Pons (tissue), 1 donor: Measurements from ENCODE around the gene SORCS2.

Experiments
- DNase-seq: peaks from one replicate; pipeline ENCODE4 v3.0.0-alpha.2; 2016; ENCODE audit warnings: low spot score

SORCS2 gene

DNA sequence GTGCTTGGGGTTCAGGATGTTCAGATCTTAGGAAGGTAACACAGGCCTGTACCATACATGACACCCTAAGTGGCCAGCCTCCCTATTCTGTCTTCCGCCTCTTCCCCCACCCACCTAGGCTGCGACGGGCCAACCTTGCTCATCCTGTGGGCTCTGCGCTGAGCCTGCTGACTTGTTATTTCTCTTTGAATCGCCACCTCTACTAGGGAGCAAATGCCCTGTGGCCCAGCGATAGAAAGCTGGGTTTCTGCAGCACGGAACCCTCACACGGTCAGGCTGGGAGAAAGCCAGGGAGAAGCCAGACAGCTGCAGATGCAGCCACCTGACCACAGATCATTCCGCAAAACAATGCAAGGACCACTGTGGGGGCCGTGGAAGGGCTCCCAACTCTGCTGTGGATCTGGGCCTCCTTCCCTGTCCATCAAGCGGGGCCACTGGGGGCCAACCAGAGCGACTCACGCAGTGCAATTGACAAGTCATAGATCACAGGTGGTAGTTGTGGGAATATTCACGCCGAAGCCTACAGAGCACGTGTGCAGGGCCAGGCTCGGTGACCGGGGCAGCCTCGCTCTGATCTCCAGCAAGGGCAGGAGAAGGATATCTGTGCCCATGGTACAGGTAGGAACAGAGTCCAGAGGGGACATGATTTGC is 519.8 kb downstream of the SORCS2 start:
- no peak for DNase-seq

- DNase-seq, result no peak
Observed at GRCh38 chr4:7713757-7714156, 521.4 kb downstream of the SORCS2 start.

- DNase-seq, result no peak
Observed at GRCh38 chr4:7714176-7714575, 521.8 kb downstream of the SORCS2 start.

DNA sequence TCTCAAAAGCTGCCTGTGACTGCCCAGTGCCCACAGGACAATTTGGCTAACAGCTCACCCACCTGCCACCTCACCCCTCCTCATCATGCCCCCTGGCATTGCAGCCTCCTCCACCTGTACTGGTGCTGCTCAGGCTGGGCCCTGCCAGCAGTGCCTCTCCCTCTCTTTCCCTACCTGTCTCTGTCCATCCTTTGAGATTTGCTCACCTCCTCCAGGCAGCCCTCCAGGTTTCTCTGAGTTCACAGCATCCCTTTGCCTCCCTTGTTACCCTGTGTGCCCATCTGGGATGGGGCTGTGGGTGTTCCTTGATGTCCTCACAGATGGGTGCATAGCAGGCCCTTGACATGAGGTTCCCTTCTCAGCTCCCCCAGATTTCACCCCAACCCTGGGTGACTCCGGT is 522.4 kb downstream of the SORCS2 start:
- no peak for DNase-seq

- no peak for DNase-seq
Observed at GRCh38 chr4:7715271-7716009, 523.1 kb downstream of the SORCS2 start.

- DNase-seq, result no peak
Observed at GRCh38 chr4:7716010-7716721, 523.8 kb downstream of the SORCS2 start.

GRCh38 chr4:7717161-7717560 is 524.8 kb downstream of the SORCS2 start:
- DNase-seq, result no peak

GRCh38 chr4:7717946-7718490 is 525.7 kb downstream of the SORCS2 start:
- DNase-seq, result no peak

DNA sequence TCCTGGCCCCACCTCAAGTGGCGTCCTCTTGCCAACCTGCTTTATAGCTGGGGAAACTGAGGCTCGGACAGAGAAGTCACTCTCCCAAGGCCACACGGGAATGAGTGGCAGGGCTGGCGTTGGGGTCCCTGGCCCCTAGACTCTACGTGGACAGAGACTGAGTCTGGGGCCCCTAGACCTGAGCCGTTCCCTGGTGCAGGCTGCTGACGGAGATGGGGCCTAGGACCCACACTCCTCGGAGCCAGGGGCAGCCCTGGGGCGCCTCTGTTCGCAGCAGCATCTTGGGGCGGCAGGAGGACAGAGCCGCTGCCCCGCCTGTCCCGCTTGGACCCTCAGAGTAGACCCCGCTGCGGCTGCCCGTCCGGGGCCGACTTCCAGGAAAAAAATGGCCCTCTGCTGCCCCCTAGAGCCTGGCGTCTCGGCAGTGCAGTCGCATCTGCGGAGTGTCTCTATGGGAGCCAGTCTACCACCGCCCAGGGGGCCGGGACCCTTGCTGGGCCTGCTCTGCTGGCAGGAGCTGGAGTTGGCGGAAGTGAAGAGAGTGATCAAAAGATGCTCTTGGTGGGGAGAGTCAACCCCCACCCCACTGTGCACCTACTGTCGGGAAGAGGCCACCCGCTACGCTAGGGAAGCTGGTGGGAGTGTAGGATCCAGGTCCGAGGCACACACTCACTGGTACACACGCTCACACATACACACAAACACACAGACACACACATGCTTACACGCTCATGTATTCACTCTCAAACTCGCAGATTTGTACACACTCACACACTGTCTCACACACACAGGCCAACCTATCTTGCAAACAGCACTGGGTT is 527.2 kb downstream of the SORCS2 start:
- peak; percentile 15 for DNase-seq

DNA sequence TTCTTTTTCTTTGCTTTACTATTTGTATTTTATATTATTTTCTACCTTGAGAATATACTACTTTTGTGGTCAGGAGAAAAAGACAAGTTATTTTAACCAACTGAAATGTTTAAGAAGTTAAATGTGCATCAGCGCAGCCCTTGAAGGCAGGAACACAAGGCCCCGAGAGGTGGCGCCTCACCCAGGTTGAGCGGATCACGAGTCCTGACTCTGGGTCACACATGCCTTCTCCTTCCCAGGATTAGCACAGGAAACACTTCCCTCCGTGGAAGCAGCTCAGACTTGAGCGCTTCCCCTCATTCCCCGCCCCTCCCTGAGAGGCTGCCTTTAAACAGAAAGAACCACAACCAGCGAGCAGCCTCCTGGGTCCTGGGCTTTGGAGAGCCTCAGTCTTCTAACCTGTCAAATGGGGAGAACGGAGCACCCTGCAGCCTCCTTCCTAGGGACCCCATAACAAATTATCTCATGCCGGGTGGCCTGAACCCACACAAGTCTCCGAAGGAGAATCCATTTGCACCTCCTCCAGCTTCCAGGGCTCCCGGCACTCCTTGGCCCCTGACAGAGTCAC is 529.7 kb downstream of the SORCS2 start:
- DNase-seq, result no peak

GRCh38 chr4:7722766-7723387 is 530.5 kb downstream of the SORCS2 start:
- no peak for DNase-seq

DNA sequence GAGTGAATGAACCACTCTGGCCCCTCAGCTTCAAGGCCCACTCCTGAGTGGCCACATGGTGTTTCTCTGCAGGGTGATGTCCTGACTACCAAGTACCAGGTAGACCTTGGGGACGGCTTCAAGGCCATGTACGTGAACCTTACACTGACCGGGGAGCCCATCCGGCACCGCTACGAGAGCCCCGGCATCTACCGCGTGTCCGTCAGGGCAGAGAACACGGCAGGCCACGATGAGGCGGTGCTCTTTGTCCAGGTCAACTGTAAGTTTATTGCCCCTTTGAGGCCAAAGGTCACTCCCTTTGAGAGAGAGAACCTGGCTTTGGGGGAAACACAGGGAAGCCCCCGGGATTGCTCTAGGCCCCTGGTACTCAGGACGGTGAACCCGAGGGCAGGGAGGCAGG is 531.3 kb downstream of the SORCS2 start:
- DNase-seq, result no peak

DNA sequence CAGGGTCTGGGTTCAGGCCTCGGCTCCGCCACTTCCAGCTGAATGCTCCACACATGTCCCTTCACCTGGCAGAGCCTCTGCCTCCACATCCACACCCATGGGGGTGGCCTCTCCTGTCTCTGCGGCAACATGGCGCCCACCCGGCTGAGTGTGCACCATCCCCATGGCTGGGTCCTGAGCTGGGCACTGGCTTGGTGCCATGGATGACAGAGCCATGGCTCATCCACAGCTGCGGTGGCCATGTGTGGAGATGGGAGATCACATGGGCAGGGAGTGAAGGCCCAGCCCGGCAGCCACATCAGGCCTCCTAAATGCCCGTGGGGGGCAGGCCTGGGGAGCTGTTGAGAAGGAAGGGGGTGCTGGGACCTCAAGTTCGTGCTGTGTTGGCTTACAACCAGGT is 533.6 kb downstream of the SORCS2 start:
- no peak for DNase-seq

DNA sequence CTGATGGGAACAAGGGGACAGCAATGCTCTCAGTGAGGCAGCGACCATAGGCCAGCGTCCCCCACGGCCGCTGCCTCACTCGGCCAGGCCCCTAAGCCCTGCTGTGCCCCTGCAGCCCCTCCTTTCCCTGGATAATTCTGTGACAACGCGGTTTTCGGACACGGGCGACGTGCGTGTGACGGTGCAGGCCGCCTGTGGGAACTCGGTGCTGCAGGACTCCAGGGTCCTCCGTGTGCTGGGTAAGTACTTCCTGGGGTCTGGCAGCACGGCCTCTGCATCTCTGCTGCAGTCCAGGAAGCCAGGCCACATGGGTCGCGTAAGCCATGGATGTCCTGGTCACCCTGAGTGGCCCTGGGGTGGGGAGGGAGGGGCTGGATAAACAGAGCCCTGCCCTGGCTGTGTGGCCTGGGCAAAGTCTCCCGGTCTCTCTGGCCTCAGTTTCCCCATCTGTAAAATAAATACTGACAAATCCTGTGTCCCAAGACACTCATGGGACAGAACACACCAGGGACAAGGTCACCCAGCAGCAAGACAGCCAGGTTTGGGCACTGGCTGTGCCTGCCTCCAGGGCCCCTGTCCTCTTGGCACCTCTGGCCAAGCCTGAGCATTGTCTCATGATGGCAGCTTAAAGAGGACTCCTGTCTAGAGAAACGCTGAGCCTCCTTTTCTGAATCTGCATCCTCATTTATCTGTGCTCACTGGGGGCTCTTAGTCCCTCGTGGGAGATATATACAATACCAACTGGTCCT is 534.5 kb downstream of the SORCS2 start:
- no peak for DNase-seq

DNA sequence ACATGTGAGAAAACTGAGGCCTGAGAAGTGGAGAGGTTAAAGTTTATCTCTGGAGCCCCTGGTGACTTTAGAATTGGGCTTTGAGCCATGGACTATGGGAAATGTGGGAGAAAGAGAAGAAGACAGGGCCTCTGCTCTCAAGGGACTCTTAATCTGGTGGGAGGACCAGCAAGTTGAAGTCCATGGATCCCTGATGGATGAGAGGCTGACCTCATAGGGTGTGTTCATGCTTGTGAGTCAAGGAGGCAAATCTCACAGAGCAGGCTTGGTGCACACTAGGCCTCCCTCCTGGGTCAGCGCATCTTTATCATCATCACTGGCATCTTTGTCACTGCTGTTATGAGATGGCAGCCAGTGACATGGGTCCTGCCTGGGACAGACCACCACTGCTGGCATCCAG is 535.4 kb downstream of the SORCS2 start:
- no peak for DNase-seq

DNA sequence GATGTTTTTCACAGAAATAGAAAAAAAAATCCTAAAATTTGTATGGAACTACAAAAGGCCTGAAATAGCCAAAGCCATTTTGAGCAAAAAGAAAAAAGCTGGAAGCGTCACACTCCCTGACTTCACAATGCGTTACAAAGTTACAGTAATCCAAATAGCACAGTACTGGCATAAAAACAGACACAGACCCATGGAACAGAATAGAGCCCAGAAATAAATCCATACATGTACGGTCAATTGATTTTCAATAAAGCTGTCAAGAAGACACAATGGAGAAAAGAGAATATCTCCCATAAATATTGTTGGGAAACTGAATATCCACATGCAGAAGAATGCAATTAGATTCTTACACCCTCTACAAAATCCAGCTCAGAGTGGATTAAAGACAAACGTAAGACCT is 539.1 kb downstream of the SORCS2 start:
- no peak for DNase-seq

- DNase-seq, result no peak
Observed at GRCh38 chr4:7732263-7732662, 539.9 kb downstream of the SORCS2 start.

DNA sequence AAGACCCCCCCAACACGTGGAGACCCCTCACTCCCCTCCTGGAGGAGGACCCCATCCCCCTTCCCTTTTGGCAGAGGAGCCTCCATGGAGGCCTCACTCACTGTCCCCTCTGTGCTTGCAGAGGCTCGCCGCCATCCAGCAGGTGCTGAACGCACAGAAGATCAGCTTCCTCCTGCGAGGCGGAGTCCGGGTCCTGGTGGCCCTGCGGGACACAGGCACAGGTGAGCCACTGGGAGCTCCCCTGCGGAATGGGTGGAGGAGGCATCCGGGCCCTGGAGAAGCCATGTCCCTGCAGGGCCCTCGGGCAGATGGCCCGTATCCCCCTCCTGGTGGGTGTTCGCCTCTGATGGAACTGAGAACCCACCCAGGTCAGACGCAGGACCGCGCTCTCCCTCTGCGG is 540.9 kb downstream of the SORCS2 start:
- no peak for DNase-seq

- DNase-seq, result no peak
Observed at GRCh38 chr4:7733801-7734650, 541.7 kb downstream of the SORCS2 start.
